GM19467 (cell line): ENCODE data around the gene PDIK1L.

Source experiments
- ATAC-seq: cut with Tn5 transposase; IDR thresholded peaks from one replicate; pipeline ENCODE4 v1.9.1; 2021; ENCODE audit warnings: mild to moderate bottlenecking, moderate library complexity; ENCODE audit not compliant: unreplicated experiment

The PDIK1L gene

DNA sequence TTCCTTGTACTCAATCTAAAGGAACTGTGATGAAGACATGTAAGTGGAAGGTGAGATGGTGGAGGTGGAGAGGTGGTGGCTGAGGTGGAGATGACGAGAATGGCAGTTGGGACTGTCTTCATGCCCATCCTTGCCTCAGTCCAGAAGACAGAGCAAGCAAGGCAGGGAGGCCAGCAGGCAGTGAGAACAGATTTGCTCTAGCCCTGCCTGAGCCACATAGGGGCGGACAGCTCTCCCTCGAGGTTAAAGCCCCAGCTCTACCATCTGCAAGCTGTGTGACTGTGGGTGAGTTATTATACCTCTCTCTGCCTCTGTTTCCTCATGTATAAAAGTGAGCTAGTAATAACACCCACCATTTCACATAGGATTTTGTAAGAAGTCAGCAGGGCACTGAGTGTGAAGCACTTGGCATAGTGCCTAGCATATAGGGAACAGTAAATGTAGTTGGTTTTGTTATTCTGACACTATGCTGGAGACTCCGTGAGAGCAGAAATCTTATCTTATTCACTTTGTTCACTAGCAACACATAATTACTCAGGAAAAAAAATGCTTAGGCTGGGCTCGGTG is 42.4 kb downstream of the PDIK1L start:
- no peak for ATAC-seq

DNA sequence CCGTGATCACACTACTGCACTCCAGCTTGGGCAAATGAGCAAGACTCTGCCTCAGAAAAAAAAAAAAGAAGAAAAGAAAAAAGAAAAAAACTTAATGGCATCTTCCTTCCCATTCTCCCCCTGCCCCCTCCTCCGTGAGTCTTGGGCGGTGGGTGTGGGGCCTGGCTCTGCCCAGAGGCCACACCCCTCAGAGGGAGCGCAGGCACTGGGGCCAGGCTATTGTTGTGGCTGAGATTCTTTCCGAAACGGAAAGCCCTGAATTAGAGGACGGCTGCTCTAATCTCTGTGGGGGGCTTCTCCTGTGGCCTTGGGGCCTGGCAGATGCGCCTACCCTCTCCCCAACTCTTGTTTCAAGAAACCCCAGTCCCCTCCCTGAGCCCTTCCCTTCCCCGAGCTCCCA is 43.1 kb downstream of the PDIK1L start:
- ATAC-seq, result no peak

DNA sequence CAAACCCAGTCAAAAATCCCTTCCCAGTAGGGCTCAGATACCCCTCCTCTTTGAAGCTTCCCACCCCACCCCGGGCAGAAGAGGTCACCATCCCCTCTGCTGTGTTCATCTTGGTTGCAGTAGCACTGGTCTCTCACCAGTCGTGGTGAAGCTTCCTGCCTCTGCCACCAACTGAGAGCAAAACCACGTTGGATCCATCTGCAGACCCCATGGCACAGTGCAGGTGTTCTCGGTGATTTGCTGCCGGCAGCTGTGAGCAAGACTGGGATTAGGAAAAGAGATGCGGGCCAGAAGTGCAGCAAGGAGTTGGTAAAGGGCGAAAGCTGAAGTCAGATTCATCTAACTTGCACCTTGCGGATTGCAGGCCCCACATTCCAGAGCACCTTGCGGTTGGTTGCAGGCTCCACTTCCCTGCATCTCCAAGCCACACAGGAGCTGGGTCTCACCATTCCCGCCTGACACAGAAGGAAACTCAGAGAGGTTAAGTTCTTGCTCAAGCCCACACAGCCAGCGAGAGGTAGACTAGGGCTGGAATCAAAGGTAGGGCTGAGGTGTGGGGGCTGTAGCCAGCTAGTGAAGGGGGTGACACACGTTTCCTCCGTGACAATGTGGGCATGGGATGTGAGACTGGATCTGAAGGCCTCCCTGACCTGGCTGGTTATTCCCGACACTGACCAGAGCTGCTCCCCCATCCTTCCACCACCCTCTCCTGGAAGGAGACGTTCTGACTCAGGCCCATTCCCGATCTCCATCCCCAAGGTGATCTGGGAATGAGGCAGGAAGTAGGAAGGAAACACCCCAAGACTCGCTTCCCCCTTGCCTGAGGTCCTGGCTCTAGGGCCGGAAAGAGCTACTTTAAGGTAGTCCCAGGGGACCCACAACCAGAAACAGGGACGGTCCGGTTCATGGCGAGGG is 44.0 kb downstream of the PDIK1L start:
- ATAC-seq, result no peak

DNA sequence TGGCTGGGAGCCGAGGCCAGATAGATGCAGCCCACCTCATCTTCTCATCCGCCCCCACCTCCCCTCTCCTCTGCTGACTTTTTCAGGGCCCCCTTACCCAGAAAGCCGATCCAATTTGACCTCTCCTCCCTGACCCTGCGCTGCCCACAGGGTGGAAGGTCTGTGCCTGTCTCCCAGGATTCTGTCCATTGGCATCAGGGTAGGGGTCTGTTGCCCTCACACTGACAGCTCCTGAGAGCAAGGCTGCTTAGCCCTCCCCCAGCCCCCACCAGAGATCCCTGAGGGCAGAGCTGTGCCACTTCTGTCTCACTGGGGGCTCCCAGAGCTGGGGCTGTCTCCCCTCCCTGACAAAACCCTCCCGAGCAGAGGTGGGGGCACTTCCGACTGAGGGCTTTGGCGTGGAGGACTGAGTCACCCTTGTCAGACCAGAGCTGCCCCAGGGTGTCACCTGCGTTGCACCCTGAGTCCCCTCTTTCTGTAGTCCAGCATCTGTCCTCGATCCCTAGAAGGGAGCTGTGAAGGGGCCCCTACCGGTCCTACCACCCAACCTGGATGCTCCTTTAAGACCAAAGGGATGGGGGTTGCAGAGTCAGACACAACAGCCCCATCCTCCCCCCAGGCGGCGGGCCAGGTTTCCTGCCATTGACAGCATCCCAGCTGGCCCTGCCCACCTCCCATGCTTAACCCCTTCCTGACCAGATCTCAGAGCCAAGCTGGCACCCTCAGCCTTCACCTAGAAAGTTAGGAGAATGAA is 44.8 kb downstream of the PDIK1L start:
- no peak for ATAC-seq

DNA sequence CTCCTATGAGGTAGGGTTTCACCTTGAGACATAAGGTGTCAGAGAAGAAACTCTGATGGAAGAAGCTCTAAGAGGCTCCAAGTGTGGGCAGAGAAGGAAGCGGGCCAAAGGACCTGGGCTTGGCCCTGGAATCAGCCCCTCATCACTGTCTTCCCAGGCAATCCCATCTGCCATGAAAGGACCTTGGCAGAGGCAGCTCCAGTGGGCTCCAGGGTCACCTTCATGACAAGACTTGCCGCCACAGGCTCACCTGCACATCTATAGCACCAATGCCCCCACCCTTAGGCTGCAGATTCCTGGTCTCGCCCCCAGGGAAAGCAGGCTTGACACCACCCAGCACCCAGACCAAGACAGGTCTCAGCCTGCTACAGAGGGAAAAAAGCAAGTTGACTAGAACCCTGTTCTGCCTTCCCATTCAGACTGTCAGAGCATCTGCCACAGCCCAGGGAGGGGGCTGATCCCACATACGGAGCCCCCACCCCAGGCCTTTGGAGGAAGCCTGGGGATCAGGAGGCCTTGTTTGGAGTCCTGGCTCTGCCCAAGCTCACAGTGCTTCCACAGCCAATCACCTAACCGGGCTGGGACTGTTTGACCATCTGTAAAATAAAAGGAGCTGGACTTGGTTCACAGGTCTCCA is 46.8 kb downstream of the PDIK1L start:
- no peak for ATAC-seq

DNA sequence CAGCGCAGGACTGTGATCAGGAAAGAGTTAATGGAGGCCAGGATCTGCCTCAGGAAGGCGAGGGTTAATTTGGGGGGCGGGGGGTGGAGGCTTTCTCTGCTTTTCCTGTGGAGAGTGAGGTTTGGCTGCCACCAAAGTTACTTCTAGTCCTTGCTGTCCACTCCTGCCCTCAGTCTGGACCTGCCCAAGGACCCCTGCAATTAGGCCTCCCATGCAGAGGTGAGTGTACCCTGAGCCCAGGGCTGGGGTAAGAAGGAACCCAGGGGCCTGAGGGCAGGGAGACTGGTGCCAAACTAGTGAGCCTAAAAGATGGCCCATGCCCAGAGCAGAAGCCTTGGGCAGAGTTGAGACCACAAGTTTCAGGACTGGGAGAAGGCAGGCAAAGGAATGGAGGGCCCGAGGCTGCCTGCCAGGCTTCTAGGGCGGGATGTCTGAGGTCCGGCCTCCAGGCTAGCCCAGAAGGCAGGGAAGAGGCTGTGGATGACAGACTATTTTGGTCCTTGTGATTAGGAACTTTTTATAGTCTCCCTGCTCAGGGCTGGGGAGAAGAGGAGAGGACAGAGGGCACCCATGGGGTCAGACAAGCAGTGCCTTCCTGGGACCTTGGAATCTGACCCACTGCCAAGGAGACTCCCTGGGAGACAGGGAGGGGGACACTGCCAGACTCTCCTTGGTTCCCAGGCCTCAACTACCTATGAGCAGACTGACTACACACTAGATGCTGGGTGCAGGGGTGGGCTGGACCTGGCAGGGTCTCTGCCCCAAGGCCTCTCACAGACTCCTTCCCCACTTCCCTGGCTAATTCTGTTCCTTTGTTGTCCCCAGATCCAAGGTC is 47.5 kb downstream of the PDIK1L start, which contains the start of gene FAM110D:
TSS of gene FAM110D (plus strand) at position 172 of the 835 bp plus-strand sequence. CDS start 2,213 bp downstream, outside the sequence.
- no peak for ATAC-seq

DNA sequence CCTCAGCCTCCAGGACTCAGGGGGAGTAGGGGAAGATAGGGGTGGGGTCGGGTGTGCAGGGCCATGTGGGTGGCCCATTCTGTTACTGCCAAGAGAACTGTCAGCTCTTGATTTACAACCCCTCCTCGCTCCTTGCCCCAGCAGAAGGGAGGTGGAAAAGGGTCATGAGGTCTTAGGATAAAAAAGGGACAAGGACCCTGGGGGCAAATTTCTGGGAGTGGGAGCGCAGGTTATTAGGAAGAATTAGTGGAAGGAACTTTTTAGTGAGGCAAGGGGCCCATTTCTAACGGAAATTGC is 48.1 kb downstream of the PDIK1L start:
- ATAC-seq, result no peak

DNA sequence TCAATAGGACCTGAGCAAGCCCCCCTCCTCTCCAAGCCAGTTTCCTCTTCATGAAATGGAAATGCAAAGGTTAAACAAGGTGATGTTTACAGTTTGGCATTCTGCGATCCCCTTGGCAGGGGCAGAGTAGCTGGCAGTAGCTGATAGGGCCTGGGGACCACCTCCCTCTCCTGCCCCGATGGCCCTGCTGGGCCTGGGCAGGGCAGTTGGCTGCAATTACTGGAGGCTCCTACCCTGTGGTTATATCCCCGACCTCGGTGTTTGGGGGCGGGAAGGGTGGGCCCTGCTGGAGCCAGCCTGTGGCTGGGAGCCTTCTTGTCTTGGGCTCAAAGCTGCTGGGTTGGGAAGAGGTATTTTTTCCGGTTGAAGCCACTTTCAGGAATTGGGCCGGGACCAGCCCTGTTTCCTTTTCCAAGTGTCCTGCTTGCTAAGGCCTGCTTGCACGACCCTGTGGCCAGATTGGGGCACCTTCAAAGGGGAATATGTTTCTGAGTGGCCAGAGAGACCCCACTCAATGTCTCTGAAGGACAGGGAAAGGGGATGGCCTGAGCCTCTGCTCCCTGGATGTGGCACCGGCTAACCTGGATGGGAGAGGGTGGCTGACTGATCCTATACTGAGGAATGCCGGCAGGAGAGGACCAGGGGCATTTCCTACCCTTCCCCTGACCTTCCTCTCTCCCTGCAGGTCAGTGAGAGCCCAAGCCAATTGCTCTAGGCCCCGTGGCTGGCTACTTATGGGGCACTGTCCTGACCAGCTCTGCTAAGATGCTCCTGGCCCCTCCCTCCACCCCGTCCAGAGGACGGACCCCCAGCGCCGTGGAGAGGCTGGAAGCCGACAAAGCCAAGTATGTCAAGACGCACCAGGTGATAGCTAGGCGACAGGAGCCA is 49.1 kb downstream of the PDIK1L start:
- ATAC-seq, result no peak

DNA sequence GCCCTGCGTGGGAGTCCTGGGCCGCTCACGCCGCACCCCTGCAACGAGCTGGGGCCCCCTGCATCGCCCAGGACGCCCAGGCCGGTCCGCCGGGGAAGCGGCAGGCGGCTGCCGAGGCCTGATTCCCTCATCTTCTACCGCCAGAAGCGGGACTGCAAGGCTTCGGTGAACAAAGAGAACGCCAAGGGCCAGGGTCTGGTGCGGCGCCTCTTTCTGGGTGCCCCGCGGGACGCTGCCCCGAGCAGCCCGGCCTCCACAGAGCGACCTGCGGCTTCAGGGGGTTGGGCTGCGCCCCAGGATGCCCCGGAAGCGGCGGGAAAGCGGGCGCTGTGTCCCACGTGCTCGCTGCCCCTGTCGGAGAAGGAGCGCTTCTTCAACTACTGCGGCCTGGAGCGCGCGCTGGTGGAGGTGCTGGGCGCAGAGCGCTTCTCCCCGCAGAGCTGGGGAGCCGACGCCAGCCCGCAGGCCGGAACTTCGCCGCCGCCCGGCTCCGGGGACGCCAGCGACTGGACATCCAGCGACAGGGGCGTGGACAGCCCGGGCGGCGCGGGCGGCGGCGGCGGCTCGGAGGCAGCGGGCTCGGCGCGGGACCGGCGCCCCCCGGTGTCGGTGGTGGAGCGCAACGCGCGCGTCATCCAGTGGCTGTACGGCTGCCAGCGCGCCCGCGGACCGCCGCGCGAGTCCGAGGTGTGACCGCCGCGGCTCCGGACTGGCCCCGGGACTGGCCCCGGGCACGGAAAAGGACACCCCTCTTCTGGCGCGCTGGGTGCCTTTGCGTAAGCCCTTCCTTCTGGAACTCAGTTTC is 50.0 kb downstream of the PDIK1L start:
- no peak for ATAC-seq

DNA sequence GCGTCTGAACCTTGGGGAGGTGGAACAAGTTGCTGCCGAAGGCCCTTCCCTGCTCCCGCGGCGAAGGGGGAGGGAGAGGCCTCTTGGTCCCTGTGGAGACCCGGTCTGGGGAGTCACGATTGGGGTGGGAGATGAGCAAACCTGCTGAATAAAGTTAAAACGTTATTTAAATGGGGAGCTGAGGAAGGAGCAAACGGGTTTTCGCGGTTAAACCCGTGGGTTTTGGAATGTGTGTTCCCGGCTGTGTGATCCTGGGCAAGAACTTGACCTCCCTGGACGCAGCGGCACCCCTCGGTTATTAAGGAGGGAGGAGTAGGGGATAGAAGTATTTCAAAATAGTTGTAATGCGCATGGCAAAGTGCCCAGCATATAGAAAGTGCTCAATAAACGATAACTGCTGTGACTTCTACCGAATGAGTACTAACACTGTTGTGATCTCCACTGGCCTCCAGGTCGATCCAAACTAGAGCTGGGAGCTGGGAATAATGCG is 50.6 kb downstream of the PDIK1L start:
- ATAC-seq, result no peak

DNA sequence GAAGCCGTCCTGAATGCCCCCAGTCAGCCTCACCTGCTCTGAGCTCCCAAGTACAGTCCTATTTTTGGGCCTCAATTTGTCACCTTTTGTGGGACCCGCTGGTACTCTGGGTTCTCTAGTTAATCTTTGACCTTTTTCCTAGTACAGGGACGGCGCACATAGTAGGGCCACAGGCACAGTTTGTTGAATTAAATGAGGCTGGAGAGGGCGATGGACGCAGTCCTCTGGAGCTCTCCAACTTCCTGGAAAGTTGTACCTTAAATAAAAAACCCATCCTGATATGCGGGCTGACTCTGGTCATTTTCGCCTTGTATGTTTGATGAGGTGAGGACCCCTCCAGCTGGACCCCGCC is 52.0 kb downstream of the PDIK1L start:
- no peak for ATAC-seq

DNA sequence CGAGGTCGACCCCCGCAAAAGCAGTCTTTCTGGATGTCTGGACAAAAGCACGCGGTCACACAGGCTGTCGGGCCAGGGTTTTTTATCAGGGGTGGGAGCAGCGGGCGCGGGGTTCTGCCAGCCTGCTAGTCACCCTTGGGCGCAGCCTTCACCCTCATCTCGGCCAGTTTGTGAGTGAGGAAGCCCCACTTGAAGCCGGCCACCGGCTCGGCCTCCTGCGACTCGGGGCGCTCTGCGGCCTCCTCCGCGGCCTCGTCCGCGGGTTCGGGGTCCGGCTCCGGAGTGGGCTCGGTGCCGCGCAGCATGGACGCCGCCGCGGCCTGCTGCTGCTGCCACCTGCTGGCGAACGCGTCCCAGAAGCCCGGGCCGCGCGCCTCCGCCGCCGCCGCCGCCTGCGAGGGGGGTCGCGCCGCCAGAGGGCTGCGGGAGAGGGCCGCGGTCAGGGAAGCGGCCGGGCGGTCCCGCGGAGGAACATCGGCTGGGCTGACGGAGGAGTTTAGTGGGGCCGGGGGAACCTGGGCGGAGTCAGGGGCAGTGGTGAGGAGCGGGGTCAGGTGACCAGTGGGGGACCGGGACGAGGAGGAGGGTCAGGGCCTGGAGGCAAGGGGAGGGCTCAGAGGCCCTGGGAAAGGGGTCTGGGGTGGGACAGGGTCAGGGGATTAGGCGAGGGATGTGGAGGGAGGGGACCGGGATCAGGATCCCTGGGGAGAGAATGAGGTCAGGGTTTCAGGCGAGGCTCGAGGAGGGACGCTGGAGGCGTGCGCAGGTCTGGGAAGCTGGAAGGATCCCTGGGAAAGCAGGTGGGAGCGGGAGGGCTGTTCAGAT is 52.6 kb downstream of the PDIK1L start:
- no peak for ATAC-seq

DNA sequence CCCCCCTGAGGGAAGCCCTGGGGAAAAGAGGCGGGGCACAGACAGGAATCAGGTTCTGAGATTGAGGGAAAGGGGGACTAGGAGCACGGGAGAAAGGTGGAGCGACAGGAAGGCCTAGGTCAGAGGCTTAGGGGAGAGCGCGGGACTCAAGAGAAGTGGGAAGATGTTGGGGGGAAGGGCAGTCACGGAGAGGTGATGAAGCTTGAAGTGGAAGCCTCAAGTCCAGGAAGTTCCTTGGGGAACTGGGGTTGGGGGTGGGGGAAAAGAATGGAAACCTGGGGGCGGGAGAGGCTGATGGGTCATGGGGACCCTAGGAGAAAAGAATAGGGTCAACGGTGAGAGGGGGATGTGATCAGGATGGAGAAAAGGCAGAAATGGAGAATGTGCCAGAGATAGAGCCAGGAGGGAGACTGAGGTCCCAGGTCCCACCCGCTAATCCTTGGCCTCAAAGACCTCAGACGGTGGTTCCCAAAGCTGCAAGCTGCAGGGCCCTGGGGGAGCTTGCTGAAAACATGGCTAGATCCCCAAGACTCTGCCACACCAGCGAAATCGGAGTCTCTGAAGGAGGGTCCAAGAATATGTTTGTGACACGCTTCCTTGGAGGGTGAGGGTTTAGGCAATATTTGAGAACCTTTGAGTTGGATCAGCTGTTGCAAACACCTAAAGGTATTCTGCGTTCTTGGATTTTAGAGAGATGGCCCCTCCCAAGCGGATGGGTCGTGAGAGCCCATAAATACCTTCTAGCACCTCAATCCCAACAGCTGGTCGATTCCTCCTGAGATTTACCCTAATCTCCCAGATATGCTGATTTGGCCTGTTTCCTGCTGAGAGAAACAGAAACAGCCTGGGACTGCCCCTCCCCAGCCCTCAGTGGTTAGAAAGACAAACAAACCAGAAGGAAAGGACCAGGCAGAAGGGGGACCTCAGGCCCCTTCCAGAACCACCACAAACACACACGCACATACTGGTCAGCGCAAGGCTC is 53.5 kb downstream of the PDIK1L start:
- ATAC-seq, result no peak

DNA sequence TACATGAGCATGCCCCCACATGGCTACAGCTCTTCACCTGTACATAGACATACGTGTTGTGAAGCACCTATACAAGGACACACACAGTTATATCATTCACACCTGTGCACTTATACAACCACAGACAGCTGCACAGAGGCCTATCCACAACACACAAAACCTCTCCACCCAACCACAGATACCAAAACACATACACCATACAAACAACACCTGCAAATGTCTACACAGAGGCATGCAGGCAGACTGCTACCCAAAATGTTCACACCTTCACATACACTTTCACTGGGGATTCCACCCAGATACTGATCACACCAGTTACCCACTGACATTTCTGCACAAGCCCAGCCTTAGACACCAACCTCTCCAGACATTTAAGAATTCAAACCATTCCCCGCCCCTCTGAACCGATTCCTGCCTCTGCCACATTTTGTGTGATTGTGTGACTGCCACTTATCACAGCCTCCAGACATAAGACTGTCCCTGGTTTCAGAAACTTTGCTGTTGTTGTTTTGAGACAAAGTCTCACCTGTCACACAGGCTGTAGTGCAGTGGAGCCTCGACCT is 55.2 kb downstream of the PDIK1L start:
- ATAC-seq, result no peak

DNA sequence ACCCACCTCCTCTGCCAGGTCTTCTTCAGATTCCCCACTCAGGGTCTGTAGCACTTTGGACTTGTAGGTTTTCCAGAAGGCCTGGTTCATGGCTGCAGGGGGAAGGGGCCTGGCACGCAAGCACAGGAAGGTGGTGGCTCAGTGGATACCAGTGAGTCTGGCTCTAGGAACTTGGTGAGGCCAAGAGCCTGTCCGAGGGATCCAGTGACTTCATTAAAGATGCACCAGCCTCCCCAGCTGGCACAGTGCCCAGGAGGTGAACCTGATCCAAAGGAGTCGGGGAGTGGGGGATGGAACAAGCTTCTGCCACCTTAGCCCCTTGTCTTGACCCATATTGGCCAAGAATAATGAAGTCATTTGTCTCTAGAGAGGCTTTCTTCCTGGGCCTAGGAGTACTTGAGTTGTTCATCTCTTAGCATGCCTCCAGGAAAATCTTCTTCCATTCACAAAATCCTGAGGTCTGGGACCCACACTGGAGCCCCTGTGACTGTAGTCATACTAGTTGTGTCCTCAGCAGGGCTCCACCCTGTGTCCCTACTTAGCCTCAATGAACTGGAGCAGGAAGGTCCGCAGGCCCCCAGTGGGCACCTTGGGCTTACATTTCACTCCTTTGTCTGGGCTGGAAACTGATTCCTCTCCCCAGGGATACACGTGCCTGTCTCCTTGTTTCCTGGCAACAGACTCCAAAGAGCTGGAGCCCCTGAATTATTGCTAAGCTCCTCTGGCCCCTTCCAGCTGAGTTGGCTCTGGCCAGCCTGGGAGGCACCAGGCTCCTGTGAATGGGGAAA is 57.0 kb downstream of the PDIK1L start, which contains the start of gene C1orf232:
TSS of gene C1orf232 (minus strand) at position 554 of the 788 bp plus-strand sequence. CDS start at position 90, 464 bp downstream.
- no peak for ATAC-seq
